Fibroblast of skin of back (primary cell): ENCODE results near the gene GNS.
"Not testable (repeated sequence)": the region's sequence is repeated elsewhere in the genome, so short reads cannot be mapped to it uniquely, and the experiment has no call there.

Experiments used
- DNase-seq: peaks from one replicate; pipeline ENCODE4 v3.0.0-alpha.2; 2013

Gene GNS

GRCh38 chr12:64779354-64779974, 20.3 kb upstream of the GNS start:
- DNase-seq: no peak

- DNase-seq: not testable (repeated sequence)
These were observed 16.0 kb upstream of the GNS start for GRCh38 chr12:64775147-64775736.

- no peak for DNase-seq
These were observed 14.2 kb upstream of the GNS start for GRCh38 chr12:64773386-64773785.

GRCh38 chr12:64767495-64767894, 8.3 kb upstream of the GNS start:
- no peak for DNase-seq

- DNase-seq: no peak
These were observed 1.8 kb upstream of the GNS start for GRCh38 chr12:64760808-64761573.

- no peak for DNase-seq
These were observed 1.4 kb downstream of the GNS start for GRCh38 chr12:64757771-64758170.

GRCh38 chr12:64756376-64756775, 2.8 kb downstream of the GNS start:
- no peak for DNase-seq

- DNase-seq: no peak
These were observed 5.8 kb downstream of the GNS start for GRCh38 chr12:64753427-64753826.

GRCh38 chr12:64752833-64753238, 6.4 kb downstream of the GNS start:
- no peak for DNase-seq

- no peak for DNase-seq
These were observed 7.2 kb downstream of the GNS start for GRCh38 chr12:64752032-64752431.

- DNase-seq: no peak
These were observed 9.6 kb downstream of the GNS start for GRCh38 chr12:64749461-64750200.

GRCh38 chr12:64747695-64748094, 11.5 kb downstream of the GNS start:
- no peak for DNase-seq

- DNase-seq: peak; percentile 3
These were observed 12.5 kb downstream of the GNS start for GRCh38 chr12:64746663-64747062.

- DNase-seq: no peak
These were observed 13.2 kb downstream of the GNS start for GRCh38 chr12:64745980-64746379.

- no peak for DNase-seq
These were observed 13.9 kb downstream of the GNS start for GRCh38 chr12:64745259-64745807.

GRCh38 chr12:64744422-64745258, 14.6 kb downstream of the GNS start:
- DNase-seq: peak; percentile 11

- no peak for DNase-seq
These were observed 16.0 kb downstream of the GNS start for GRCh38 chr12:64743206-64743605.

GRCh38 chr12:64742416-64742815, 16.8 kb downstream of the GNS start:
- DNase-seq: no peak

GRCh38 chr12:64740646-64741045, 18.6 kb downstream of the GNS start:
- DNase-seq: peak; percentile 9

GRCh38 chr12:64739778-64740177, 19.4 kb downstream of the GNS start:
- peak; percentile 45 for DNase-seq

GRCh38 chr12:64737539-64737938, 21.7 kb downstream of the GNS start:
- DNase-seq: no peak

- DNase-seq: no peak
These were observed 22.4 kb downstream of the GNS start for GRCh38 chr12:64736771-64737170.
